ENCODE results near the gene EEF1A1.
A peak's percentile ranks its signal among the peaks of the same experiment; 100 is the strongest.
"Not testable (repeated sequence)": the region's sequence is repeated elsewhere in the genome, so short reads cannot be mapped to it uniquely, and the experiment has no call there.

The EEF1A1 gene

GRCh38 chr6:73528897-73529296, 8.1 kb upstream of the EEF1A1 start:
- no peak overlapping the region for H3K4me3 ChIP-seq (ENCODE audit: low read depth, low read length)
- no peak for TF ChIP-seq CTCF (IDR thresholded peaks at IDR 0.05; ENCODE audit: low read depth, low read length, missing control alignments)
- no peak for DNase-seq (ENCODE audit: low read depth)

- no peak for TF ChIP-seq CTCF (IDR thresholded peaks at IDR 0.05; ENCODE audit: low read depth, low read length, missing control alignments)
- DNase-seq (ENCODE audit: low read depth) = no peak
- H3K4me3 ChIP-seq (ENCODE audit: low read depth, low read length) = no peak overlapping the region
Measured at GRCh38 chr6:73525546-73526330, 4.9 kb upstream of the EEF1A1 start.

GRCh38 chr6:73523434-73524123, 2.7 kb upstream of the EEF1A1 start:
- no peak for TF ChIP-seq CTCF (IDR thresholded peaks at IDR 0.05; ENCODE audit: low read depth, low read length, missing control alignments)
- peak; percentile 70 for DNase-seq (ENCODE audit: low read depth)
- peak overlapping the region; percentile 84 for H3K4me3 ChIP-seq (ENCODE audit: low read depth, low read length)

- TF ChIP-seq CTCF (IDR thresholded peaks at IDR 0.05; ENCODE audit: low read depth, low read length, missing control alignments) = no peak
- H3K4me3 ChIP-seq (ENCODE audit: low read depth, low read length) = peak overlapping the region; percentile 84
- no peak for DNase-seq (ENCODE audit: low read depth)
Measured at GRCh38 chr6:73521351-73521985, 636 bp upstream of the EEF1A1 start.

- peak overlapping the region; percentile 84 for H3K4me3 ChIP-seq (ENCODE audit: low read depth, low read length)
- no peak for DNase-seq (ENCODE audit: low read depth)
- no peak for TF ChIP-seq CTCF (IDR thresholded peaks at IDR 0.05; ENCODE audit: low read depth, low read length, missing control alignments)
Measured at GRCh38 chr6:73519926-73520687, 725 bp downstream of the EEF1A1 start.

GRCh38 chr6:73518982-73519881, 1.6 kb downstream of the EEF1A1 start:
- peak overlapping the region; percentile 84 for H3K4me3 ChIP-seq (ENCODE audit: low read depth, low read length)
- not testable (repeated sequence) for DNase-seq (ENCODE audit: low read depth)

- DNase-seq (ENCODE audit: low read depth) = not testable (repeated sequence)
- peak overlapping the region; percentile 84 for H3K4me3 ChIP-seq (ENCODE audit: low read depth, low read length)
Measured at GRCh38 chr6:73518100-73518981, 2.5 kb downstream of the EEF1A1 start.

Measured in GM12864 (cell line).